DOHH2 (cell line): Measurements from ENCODE around the gene AURKB.

Experiments
- H3F3A ChIP-seq: fragments of 200-600 bp; sonication (generic), shearing (Covaris generic); 2 replicates; pipeline ENCODE4 v1.6.0; 2016; ENCODE audit warnings: antibody characterized with exemption, mild to moderate bottlenecking; ENCODE audit not compliant: control insufficient read depth, insufficient read depth
- H3K27ac ChIP-seq: fragments of 200-600 bp; sonication (generic); 2 replicates; pipeline ENCODE4 v1.5.1; 2014; ENCODE audit warnings: low read depth, mild to moderate bottlenecking, low read length, moderate library complexity
- H3K27me3 ChIP-seq: fragments of 200-600 bp; sonication (generic); 2 replicates; pipeline ENCODE4 v1.6.1; 2014; ENCODE audit warnings: mild to moderate bottlenecking, low read length, mixed read lengths; ENCODE audit not compliant: control insufficient read depth
- H3K36me3 ChIP-seq: fragments of 200-600 bp; sonication (generic); 2 replicates; pipeline ENCODE4 v1.6.1; 2014; ENCODE audit warnings: mild to moderate bottlenecking, low read length, moderate library complexity, mixed read lengths; ENCODE audit not compliant: control insufficient read depth
- H3K4me1 ChIP-seq: fragments of 200-600 bp; sonication (generic); 2 replicates; pipeline ENCODE4 v1.6.1; 2014; ENCODE audit warnings: mild to moderate bottlenecking, low read length, mixed read lengths; ENCODE audit not compliant: control insufficient read depth
- H3K4me2 ChIP-seq: fragments of 200-600 bp; sonication (generic); 2 replicates; pipeline ENCODE4 v1.6.0; 2014; ENCODE audit warnings: mild to moderate bottlenecking, low read length, moderate library complexity
- H3K4me3 ChIP-seq: fragments of 200-600 bp; sonication (generic); 2 replicates; pipeline ENCODE4 v1.5.1; 2014; ENCODE audit warnings: mild to moderate bottlenecking, low read length, mixed read lengths
- H3K79me2 ChIP-seq: fragments of 200-600 bp; sonication (generic); 2 replicates; pipeline ENCODE4 v1.6.1; 2014; ENCODE audit warnings: mild to moderate bottlenecking, low read length, mixed read lengths; ENCODE audit not compliant: control insufficient read depth
- H3K9me2 ChIP-seq: fragments of 200-600 bp; sonication (generic); replicated peaks from 2 replicates; pipeline ENCODE4 v1.6.1; 2014; ENCODE audit warnings: mild to moderate bottlenecking, low read length, mixed read lengths; ENCODE audit not compliant: control insufficient read depth
- H3K9me3 ChIP-seq: fragments of 200-600 bp; sonication (generic); 2 replicates; pipeline ENCODE4 v1.6.1; 2014; ENCODE audit warnings: antibody characterized with exemption, low read length, mixed read lengths; ENCODE audit not compliant: control insufficient read depth, insufficient read depth
- H4K20me1 ChIP-seq: fragments of 200-600 bp; sonication (generic); 2 replicates; pipeline ENCODE4 v1.6.0; 2014; ENCODE audit warnings: low read depth, mild to moderate bottlenecking, antibody characterized with exemption, low read length, moderate library complexity; ENCODE audit not compliant: control insufficient read depth, insufficient read depth
- CTCF ChIP-seq: fragments of 200-600 bp; sonication (generic); IDR thresholded peaks from one replicate; pipeline ENCODE4 v1.5.1; 2014; ENCODE audit warnings: antibody characterized with exemption, mild to moderate bottlenecking, low read depth, low read length; ENCODE audit not compliant: poor library complexity, severe bottlenecking
- EZH2phosphoT487 ChIP-seq: fragments of 200-600 bp; sonication (generic); IDR thresholded peaks from 2 replicates; pipeline ENCODE4 v1.6.1; 2017; ENCODE audit warnings: borderline replicate concordance, mild to moderate bottlenecking, antibody characterized with exemption, low read length, moderate library complexity, mixed read lengths

Gene AURKB

GRCh38 chr17:8227238-8227581 lies 16.8 kb upstream of the AURKB start:
- Histone ChIP-seq H3K9me3 (no peaks in the 10 kb centered on the region), H3K27me3 (no peaks in the 10 kb centered on the region), H3F3A (peaks cover 24% of the 10 kb centered on the region), H3K4me2 (peak overlapping the region; percentile 64), H3K4me1 (peaks cover 47% of the 10 kb centered on the region), H3K36me3 (peaks cover 60% of the 10 kb centered on the region), H4K20me1 (no peaks in the 10 kb centered on the region), H3K9me2 (no peaks in the 10 kb centered on the region), H3K79me2 (no peaks in the 10 kb centered on the region), H3K4me3 (peak overlapping the region; percentile 57), H3K27ac (no peak overlapping the region)
- TF ChIP-seq CTCF (no peak), EZH2phosphoT487 (no peak)

GRCh38 chr17:8226536-8227237 lies 16.3 kb upstream of the AURKB start:
- TF ChIP-seq CTCF (no peak), EZH2phosphoT487 (no peak)
- Histone ChIP-seq H3K4me2 (peak overlapping the region; percentile 64), H3K27me3 (no peaks in the 10 kb centered on the region), H4K20me1 (no peaks in the 10 kb centered on the region), H3F3A (peaks cover 28% of the 10 kb centered on the region), H3K4me1 (peaks cover 47% of the 10 kb centered on the region), H3K27ac (peak overlapping the region; percentile 42), H3K4me3 (peak overlapping the region; percentile 57), H3K79me2 (no peaks in the 10 kb centered on the region), H3K9me2 (no peaks in the 10 kb centered on the region), H3K36me3 (peaks cover 55% of the 10 kb centered on the region), H3K9me3 (no peaks in the 10 kb centered on the region)

- H3K9me3 ChIP-seq: no peaks in the 10 kb centered on the region
- TF ChIP-seq CTCF (no peak), EZH2phosphoT487 (no peak)
- no peaks in the 10 kb centered on the region for H4K20me1 ChIP-seq
- H3K4me3 ChIP-seq: peak overlapping the region; percentile 57
- H3K36me3 ChIP-seq: peaks cover 47% of the 10 kb centered on the region
- no peaks in the 10 kb centered on the region for H3K79me2 ChIP-seq
- H3K9me2 ChIP-seq: no peaks in the 10 kb centered on the region
- peaks cover 30% of the 10 kb centered on the region for H3F3A ChIP-seq
- peak overlapping the region; percentile 64 for H3K4me2 ChIP-seq
- H3K27ac ChIP-seq: peak overlapping the region; percentile 42
- H3K27me3 ChIP-seq: no peaks in the 10 kb centered on the region
- H3K4me1 ChIP-seq: peaks cover 50% of the 10 kb centered on the region
Measured at GRCh38 chr17:8225813-8226535, 15.6 kb upstream of the AURKB start.
